ENCODE measurements around the gene SPO11. TPM values are rescaled to one million over a fixed set of nuclear protein-coding genes. Genes with fewer than 3 reads are reported as not detected.

The SPO11 gene
- total RNA-seq, 1 donor from 2014 or later = 10.8 TPM

- DNase-seq (ENCODE audit: low spot score) = peak; percentile 69
Measured at GRCh38 chr20:57390604-57391438, 61.2 kb downstream of the SPO11 start, which contains the start of gene RBM38. TSS of gene RBM38 (plus strand) at chr20:57391396. CDS start at chr20:57391582, 186 bp downstream.

- DNase-seq (ENCODE audit: low spot score) = no peak
Measured at GRCh38 chr20:57391439-57392301, 62.1 kb downstream of the SPO11 start.

- DNase-seq (ENCODE audit: low spot score) = no peak
Measured at GRCh38 chr20:57392512-57393271, 63.1 kb downstream of the SPO11 start.

Other genes with a start within 250 kb of the SPO11 start
- gene BMP7, start 63.2 kb upstream of the SPO11 start, total RNA-seq (ENCODE audit: insufficient read depth, low replicate concordance) = 17.1 TPM
- 28.4 TPM for gene RAE1, start 21.5 kb downstream of the SPO11 start, total RNA-seq (ENCODE audit: insufficient read depth, low replicate concordance)
- gene RBM38, start 61.6 kb downstream of the SPO11 start, total RNA-seq (ENCODE audit: insufficient read depth, low replicate concordance) = 38.8 TPM
- gene CTCFL, start 195.3 kb downstream of the SPO11 start, total RNA-seq (ENCODE audit: insufficient read depth, low replicate concordance) = 2.6 TPM
- 6.3 TPM for gene PCK1, start 231.3 kb downstream of the SPO11 start, total RNA-seq (ENCODE audit: insufficient read depth, low replicate concordance)

Data from umbilical cord (tissue), 2 donors.